NT2/D1 (cell line): ENCODE data around the gene KCP.

ENCODE experiments used
- DNase-seq: peaks from one replicate; pipeline ENCODE4 v3.0.0-alpha.2; 2011; ENCODE audit warnings: low read depth, low spot score
- H3K27me3 ChIP-seq: 2 replicates; pipeline ENCODE4 v1.6.0; 2011; ENCODE audit warnings: mild to moderate bottlenecking; ENCODE audit not compliant: insufficient read length, insufficient read depth
- H3K36me3 ChIP-seq: 2 replicates; pipeline ENCODE4 v1.6.1; 2011; ENCODE audit warnings: mild to moderate bottlenecking, low read length, mixed read lengths; ENCODE audit not compliant: insufficient read depth, insufficient read length
- H3K4me1 ChIP-seq: 2 replicates; pipeline ENCODE4 v1.5.1; 2011; ENCODE audit not compliant: insufficient read depth, insufficient read length
- H3K4me3 ChIP-seq: 2 replicates; pipeline ENCODE4 v1.5.1; 2011; ENCODE audit warnings: low read depth; ENCODE audit not compliant: insufficient read length
- H3K9ac ChIP-seq: 2 replicates; pipeline ENCODE4 v1.6.0; 2011; ENCODE audit warnings: low read depth; ENCODE audit not compliant: insufficient read length
- H3K9me3 ChIP-seq: 2 replicates; pipeline ENCODE4 v1.5.1; 2011; ENCODE audit warnings: mild to moderate bottlenecking, low read length; ENCODE audit not compliant: insufficient read depth
- SUZ12 ChIP-seq: IDR thresholded peaks from 2 replicates; pipeline ENCODE4 v1.6.1; 2011; ENCODE audit not compliant: insufficient read length, insufficient read depth; ENCODE audit errors: extremely low read depth
- YY1 ChIP-seq: IDR thresholded peaks from 2 replicates; pipeline ENCODE4 v1.6.1; 2011; ENCODE audit not compliant: insufficient read length, insufficient read depth
- ZNF274 ChIP-seq: IDR thresholded peaks from 2 replicates; pipeline ENCODE4 v1.6.1; 2011; ENCODE audit warnings: mild to moderate bottlenecking, low read depth, low read length

The KCP gene

DNA sequence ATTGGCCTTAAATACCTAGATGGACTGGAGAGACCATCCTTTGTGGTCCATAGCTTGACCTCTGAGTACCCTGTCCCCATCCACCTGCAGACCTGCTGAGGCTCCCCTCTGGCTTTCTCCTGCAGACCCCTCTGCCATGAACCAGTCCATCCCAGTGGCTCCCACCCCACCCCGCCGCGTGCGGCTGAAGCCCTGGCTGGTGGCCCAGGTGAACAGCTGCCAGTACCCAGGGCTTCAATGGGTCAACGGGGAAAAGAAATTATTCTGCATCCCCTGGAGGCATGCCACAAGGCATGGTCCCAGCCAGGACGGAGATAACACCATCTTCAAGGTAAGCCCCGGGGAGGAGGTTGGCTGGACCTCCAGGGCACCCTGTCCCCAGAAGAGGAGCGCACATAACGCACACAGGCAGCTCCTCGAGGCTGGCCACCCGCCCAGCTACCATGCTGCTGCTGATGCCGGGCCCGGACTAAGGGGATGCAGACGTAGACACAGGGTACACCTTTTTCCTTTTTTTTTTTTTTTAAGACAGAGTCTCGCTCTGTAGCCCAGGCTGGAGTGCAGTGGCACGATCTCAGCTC is 31.5 kb upstream of the KCP start:
- H3K27me3 ChIP-seq: peaks cover 31% of the 10 kb centered on the region
- no peaks in the 10 kb centered on the region for H3K36me3 ChIP-seq
- H3K4me3 ChIP-seq: no peak overlapping the region
- no peaks in the 10 kb centered on the region for H3K9me3 ChIP-seq
- no peak overlapping the region for H3K9ac ChIP-seq
- TF ChIP-seq ZNF274 (no peak), YY1 (no peak), SUZ12 (no peak)
- peaks cover 12% of the 10 kb centered on the region for H3K4me1 ChIP-seq
- no peak for DNase-seq

DNA sequence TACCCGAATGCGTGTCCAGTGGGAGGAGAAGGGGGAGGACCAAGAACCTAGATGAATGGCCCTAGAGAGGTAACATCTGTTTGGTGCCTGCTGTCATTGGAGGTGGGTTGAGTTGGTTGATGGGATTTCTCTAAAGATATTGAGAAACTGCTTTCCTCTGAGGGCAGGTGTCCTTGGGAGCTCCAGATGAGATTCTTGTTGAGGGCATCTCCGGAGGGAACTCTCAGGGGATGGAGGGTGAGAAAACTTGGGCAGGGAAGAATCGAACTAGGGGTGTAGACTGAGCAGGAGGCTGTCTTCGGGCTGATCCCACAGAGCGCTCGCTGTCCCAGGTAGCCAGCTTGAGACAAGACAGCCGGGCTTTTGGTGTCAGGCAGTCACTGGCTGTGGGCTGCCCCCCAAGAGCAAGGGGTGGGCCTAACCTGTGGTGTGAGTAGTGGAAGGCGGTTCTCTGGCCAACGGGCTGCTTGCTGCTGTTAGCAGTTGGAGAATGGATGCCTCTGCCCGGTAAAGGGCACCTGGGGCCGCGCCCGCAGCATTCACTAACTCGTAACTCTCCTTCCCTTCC is 30.9 kb upstream of the KCP start:
- H3K4me3 ChIP-seq: no peak overlapping the region
- H3K9ac ChIP-seq: no peak overlapping the region
- TF ChIP-seq ZNF274 (no peak), YY1 (no peak), SUZ12 (no peak)
- DNase-seq: no peak
- peaks cover 38% of the 10 kb centered on the region for H3K27me3 ChIP-seq
- H3K36me3 ChIP-seq: no peaks in the 10 kb centered on the region
- no peaks in the 10 kb centered on the region for H3K9me3 ChIP-seq
- peaks cover 12% of the 10 kb centered on the region for H3K4me1 ChIP-seq

DNA sequence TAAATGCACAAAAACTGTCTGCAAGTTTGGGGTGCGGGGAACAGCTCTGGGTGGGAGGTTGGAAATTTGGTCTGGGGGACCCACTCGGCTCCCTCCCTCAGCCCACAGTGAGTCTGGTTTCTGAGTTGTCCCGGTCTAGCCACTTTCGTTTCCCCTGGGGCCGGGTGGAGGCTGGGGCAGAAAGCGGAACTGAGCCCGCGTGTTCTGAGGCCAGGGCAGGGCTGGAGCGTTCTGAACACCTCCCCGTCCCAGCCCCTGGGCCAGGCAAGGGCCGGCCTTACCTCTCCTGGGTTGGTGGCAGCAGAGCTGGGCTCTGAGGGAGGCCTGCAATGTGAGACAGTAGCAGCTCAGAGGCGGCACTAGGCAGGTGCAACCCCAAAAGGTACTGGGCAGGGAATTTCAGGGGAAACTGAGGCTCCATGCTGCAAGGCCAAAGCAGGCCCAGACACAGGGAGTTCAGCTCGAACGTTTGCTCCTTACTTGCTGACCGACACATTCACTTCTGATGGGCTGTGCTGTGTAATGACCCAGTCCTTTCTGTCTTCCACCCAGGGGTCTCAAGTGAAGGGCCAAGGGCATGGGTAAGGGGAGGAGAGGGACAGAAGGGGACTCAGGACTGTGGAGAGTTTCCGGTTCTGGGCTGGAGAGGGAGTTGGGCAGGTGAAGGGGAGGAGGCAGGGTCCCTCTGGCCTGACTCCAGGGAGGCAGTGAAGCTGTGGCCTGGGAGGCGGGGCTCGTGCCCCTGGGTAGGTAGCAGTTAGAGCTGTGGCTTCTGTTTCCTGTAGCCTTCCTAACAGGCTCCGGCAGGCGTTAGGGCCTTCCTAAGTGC is 30.2 kb upstream of the KCP start:
- peaks cover 12% of the 10 kb centered on the region for H3K4me1 ChIP-seq
- no peak for TF ChIP-seq SUZ12
- no peak for TF ChIP-seq ZNF274
- no peak for TF ChIP-seq YY1
- no peak overlapping the region for H3K4me3 ChIP-seq
- no peaks in the 10 kb centered on the region for H3K9me3 ChIP-seq
- H3K36me3 ChIP-seq: no peaks in the 10 kb centered on the region
- DNase-seq: no peak
- H3K27me3 ChIP-seq: peaks cover 44% of the 10 kb centered on the region
- no peak overlapping the region for H3K9ac ChIP-seq

DNA sequence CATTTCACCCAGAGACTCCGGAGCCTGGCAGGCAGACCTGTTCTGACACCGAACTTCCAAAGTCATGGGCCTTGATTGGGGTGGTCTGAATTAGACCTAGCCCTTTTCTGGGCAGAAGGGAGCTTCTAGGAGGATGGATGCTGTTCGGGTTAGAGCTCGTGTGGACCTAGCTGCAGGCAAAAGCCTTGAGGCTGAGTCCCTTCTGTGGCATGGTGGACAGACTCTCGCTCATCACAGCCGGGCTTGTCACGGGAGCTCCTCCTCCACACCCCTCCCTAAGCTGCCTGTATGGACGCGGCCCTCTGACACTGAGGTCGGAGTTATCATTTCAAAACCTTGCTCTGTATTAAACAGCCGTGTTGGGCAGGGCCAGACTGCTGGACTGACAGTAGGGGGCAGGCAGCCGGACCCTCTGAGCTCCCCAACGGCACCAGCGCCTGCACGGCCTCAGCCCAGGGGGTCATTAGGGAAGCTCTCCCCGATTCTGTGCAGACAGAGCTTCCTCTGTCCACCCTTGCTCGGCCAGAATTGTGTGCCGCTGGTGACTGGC is 29.4 kb upstream of the KCP start:
- TF ChIP-seq SUZ12 (no peak), YY1 (no peak), ZNF274 (no peak)
- no peaks in the 10 kb centered on the region for H3K36me3 ChIP-seq
- H3K9me3 ChIP-seq: no peaks in the 10 kb centered on the region
- peaks cover 12% of the 10 kb centered on the region for H3K4me1 ChIP-seq
- no peak overlapping the region for H3K9ac ChIP-seq
- no peak for DNase-seq
- peaks cover 52% of the 10 kb centered on the region for H3K27me3 ChIP-seq
- no peak overlapping the region for H3K4me3 ChIP-seq

DNA sequence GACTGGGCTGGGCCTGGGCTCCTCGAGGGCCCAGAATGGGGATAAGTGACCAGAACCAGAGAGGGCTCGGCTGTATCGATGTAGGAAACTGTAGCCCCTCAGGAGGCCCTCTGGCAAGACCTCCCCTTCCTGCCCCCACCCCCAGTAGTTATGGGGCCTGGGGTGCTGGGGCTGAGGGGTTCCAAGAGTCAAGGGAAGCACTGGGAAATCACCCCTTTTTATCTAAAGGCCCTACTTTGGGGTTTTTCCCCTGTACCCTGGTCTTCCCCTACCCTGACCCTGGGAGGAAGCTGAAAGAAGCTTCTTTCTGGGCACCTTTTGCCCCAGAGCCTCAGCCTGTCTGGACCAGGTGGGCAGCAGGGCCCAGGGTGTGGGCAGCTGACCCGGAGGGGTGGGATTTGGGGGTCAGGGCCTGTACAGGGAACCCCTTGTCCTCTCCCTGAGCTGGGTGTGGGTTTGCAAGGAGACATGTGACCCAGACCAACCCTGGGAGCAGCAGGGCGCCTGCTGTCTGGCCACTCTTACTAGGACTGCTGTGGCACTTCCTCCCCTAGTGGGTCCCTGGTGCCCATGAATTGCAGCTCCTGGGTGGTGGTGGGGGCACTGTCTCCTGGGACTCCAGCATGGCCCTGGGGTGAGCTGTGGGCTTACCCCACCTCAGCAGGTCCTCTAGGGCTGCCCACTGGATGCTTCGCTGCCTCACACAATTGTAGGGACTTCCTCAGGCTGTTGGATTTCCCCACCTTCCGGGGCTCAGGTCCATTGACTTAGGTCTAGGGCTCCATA is 28.8 kb upstream of the KCP start:
- Histone ChIP-seq H3K27me3 (peaks cover 57% of the 10 kb centered on the region), H3K9ac (no peak overlapping the region), H3K4me1 (peaks cover 12% of the 10 kb centered on the region), H3K9me3 (no peaks in the 10 kb centered on the region), H3K4me3 (no peak overlapping the region), H3K36me3 (no peaks in the 10 kb centered on the region)
- DNase-seq: no peak
- TF ChIP-seq SUZ12: no peak
- TF ChIP-seq ZNF274: no peak
- TF ChIP-seq YY1: no peak

DNA sequence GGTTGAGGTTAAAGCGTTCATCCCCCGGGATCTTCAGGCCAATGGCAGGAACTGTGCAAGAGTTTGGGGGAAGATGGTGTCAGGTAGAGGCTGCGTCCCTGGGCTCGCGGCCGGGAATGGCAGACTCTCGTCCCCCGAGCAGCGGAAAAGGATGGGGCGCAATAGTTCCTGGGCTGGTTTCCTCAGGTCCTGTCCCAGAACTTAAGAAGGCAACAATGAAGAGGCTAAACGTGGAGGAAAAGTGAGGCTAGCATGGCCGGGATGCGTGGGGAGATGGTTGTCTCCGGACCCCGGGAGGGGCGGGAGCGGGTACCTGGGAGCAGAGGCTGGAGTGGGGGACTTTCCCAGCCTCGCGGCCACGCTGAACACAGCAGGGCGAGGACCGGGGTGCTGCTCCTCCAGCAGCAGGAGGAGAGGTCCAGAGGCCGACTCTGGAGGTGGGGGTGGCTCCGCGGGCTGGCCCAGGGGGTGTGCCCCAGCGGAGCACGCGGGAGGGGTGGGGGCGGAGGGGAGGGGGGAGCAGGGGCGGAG is 28.1 kb upstream of the KCP start:
- Histone ChIP-seq H3K36me3 (no peaks in the 10 kb centered on the region), H3K4me1 (peaks cover 12% of the 10 kb centered on the region), H3K27me3 (peaks cover 58% of the 10 kb centered on the region), H3K9ac (peak overlapping the region; percentile 50), H3K9me3 (no peaks in the 10 kb centered on the region), H3K4me3 (peak overlapping the region; percentile 40)
- DNase-seq: no peak
- no peak for TF ChIP-seq YY1
- TF ChIP-seq SUZ12: no peak
- TF ChIP-seq ZNF274: no peak
